Measurements from ENCODE around the gene WDFY2. TPM values are rescaled to one million over a fixed set of nuclear protein-coding genes. Genes with fewer than 3 reads are reported as not detected.
A peak's percentile ranks its signal among the peaks of the same experiment; 100 is the strongest.

WDFY2 gene
- total RNA-seq, 1 donor, result 16.4 TPM

GRCh38 chr13:51729866-51730553 lies 145.7 kb downstream of the WDFY2 start:
- DNase-seq (ENCODE audit: low read depth in 2 of 3, low spot score in 2 of 3), result peak in 1 of 3 donors; percentile 6

- no peak for DNase-seq (ENCODE audit: low read depth in 2 of 3, low spot score in 2 of 3)
Measured at GRCh38 chr13:51730927-51731326, 146.7 kb downstream of the WDFY2 start.

- no peak for DNase-seq (ENCODE audit: low read depth in 2 of 3, low spot score in 2 of 3)
Measured at GRCh38 chr13:51731759-51732158, 147.5 kb downstream of the WDFY2 start.

- no peak for DNase-seq (ENCODE audit: low read depth in 2 of 3, low spot score in 2 of 3)
Measured at GRCh38 chr13:51733374-51734298, 149.4 kb downstream of the WDFY2 start.

GRCh38 chr13:51734786-51735185 lies 150.5 kb downstream of the WDFY2 start:
- no peak for DNase-seq (ENCODE audit: low read depth in 2 of 3, low spot score in 2 of 3)

- DNase-seq (ENCODE audit: low read depth in 2 of 3, low spot score in 2 of 3), result no peak
Measured at GRCh38 chr13:51737609-51738008, 153.3 kb downstream of the WDFY2 start.

- DNase-seq (ENCODE audit: low read depth in 2 of 3, low spot score in 2 of 3), result no peak
Measured at GRCh38 chr13:51738226-51738905, 154.1 kb downstream of the WDFY2 start.

GRCh38 chr13:51739027-51739764 lies 154.9 kb downstream of the WDFY2 start:
- DNase-seq (ENCODE audit: low read depth in 2 of 3, low spot score in 2 of 3), result no peak

- DNase-seq (ENCODE audit: low read depth in 2 of 3, low spot score in 2 of 3), result no peak
Measured at GRCh38 chr13:51740698-51741097, 156.4 kb downstream of the WDFY2 start.

GRCh38 chr13:51742031-51742430 lies 157.8 kb downstream of the WDFY2 start:
- no peak for DNase-seq (ENCODE audit: low read depth in 2 of 3, low spot score in 2 of 3)

GRCh38 chr13:51742611-51743010 lies 158.3 kb downstream of the WDFY2 start:
- DNase-seq (ENCODE audit: low read depth in 2 of 3, low spot score in 2 of 3), result no peak

GRCh38 chr13:51745243-51745642 lies 161.0 kb downstream of the WDFY2 start:
- DNase-seq (ENCODE audit: low read depth in 2 of 3, low spot score in 2 of 3), result no peak

- no peak for DNase-seq (ENCODE audit: low read depth in 2 of 3, low spot score in 2 of 3)
Measured at GRCh38 chr13:51746802-51747201, 162.5 kb downstream of the WDFY2 start.

GRCh38 chr13:51747438-51748434 lies 163.5 kb downstream of the WDFY2 start:
- DNase-seq (ENCODE audit: low read depth in 2 of 3, low spot score in 2 of 3), result no peak

- DNase-seq (ENCODE audit: low read depth in 2 of 3, low spot score in 2 of 3), result no peak
Measured at GRCh38 chr13:51756651-51757050, 172.4 kb downstream of the WDFY2 start.

- DNase-seq (ENCODE audit: low read depth in 2 of 3, low spot score in 2 of 3), result no peak
Measured at GRCh38 chr13:51758691-51759090, 174.4 kb downstream of the WDFY2 start.

- DNase-seq (ENCODE audit: low read depth in 2 of 3, low spot score in 2 of 3), result no peak
Measured at GRCh38 chr13:51759240-51759639, 175.0 kb downstream of the WDFY2 start.

GRCh38 chr13:51760592-51760991 lies 176.3 kb downstream of the WDFY2 start:
- no peak for DNase-seq (ENCODE audit: low read depth in 2 of 3, low spot score in 2 of 3)

GRCh38 chr13:51761643-51762350 lies 177.5 kb downstream of the WDFY2 start:
- DNase-seq (ENCODE audit: low read depth in 2 of 3, low spot score in 2 of 3), result no peak

All from hematopoietic multipotent progenitor cell (in vitro differentiated cells).